Mammary epithelial cell (primary cell): ENCODE data around the gene HCLS1.

Experiments used
- EZH2 ChIP-seq: IDR thresholded peaks from 2 replicates; pipeline ENCODE4 v1.6.1; 2012; ENCODE audit warnings: low read length, inconsistent platforms, borderline replicate concordance
- TF ChIP-seq, protein P1 (sequence below), 2 donors: IDR thresholded peaks in 1 of 2; conservative IDR thresholded peaks in 1 of 2; 2 replicates each; pipeline ENCODE4 v1.5.1; 2011 to 2012; ENCODE audit warnings: inconsistent platforms in 2 of 2, low read length in 2 of 2, mild to moderate bottlenecking in 2 of 2, control low read depth in 1 of 2, low read depth in 1 of 2; ENCODE audit not compliant: insufficient read depth in 1 of 2; ENCODE audit errors: extremely low read depth in 1 of 2

DNA sequence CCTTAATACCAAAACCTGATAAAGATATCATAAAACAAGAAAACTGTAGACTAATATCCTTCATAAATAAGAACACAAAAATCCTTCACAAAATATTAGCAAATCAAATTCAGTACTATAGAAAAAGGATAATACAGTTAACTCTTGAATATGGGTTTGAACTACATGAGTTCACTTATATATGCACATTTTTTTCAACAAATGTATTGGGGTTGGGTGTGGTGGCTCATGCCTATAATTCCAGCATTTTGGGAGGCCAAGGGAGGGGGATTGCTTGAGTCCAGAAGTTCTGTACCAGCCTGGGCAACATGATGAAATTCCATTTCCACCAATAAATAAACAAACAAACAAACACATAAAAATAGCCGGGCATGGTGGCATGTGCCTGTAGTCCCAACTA is 49.6 kb upstream of the HCLS1 start:
- TF ChIP-seq, protein P1, sequence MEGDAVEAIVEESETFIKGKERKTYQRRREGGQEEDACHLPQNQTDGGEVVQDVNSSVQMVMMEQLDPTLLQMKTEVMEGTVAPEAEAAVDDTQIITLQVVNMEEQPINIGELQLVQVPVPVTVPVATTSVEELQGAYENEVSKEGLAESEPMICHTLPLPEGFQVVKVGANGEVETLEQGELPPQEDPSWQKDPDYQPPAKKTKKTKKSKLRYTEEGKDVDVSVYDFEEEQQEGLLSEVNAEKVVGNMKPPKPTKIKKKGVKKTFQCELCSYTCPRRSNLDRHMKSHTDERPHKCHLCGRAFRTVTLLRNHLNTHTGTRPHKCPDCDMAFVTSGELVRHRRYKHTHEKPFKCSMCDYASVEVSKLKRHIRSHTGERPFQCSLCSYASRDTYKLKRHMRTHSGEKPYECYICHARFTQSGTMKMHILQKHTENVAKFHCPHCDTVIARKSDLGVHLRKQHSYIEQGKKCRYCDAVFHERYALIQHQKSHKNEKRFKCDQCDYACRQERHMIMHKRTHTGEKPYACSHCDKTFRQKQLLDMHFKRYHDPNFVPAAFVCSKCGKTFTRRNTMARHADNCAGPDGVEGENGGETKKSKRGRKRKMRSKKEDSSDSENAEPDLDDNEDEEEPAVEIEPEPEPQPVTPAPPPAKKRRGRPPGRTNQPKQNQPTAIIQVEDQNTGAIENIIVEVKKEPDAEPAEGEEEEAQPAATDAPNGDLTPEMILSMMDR (conservative IDR thresholded peaks at IDR 0.05 in 1 of 2, IDR thresholded peaks at IDR 0.05 in 1 of 2; ENCODE audit: extremely low read depth in 1 of 2, insufficient read depth in 1 of 2, low read depth in 1 of 2, low read length in 2 of 2): no peak
- TF ChIP-seq EZH2: no peak
